DND-41 (cell line): ENCODE results near the gene C15orf40.

Experiments used
- ATAC-seq: fragments of 200-7000 bp; cut with Tn5 transposase; 3 replicates; pipeline ENCODE4 v1.9.1; 2021; ENCODE audit warnings: low read depth; ENCODE audit not compliant: insufficient read depth
- DNase-seq: peaks from one replicate; pipeline ENCODE4 v3.0.0-alpha.2; 2020
- H2AFZ ChIP-seq: 2 replicates; pipeline ENCODE4 v1.6.0; 2012; ENCODE audit warnings: low read depth, low read length
- H3K27ac ChIP-seq: 2 replicates; pipeline ENCODE4 v1.5.1; 2012; ENCODE audit warnings: low read length, inconsistent platforms
- H3K27me3 ChIP-seq: fragments of 200-600 bp; sonication (generic); 2 replicates; pipeline ENCODE4 v1.6.0; 2012; ENCODE audit warnings: low read length, mild to moderate bottlenecking, inconsistent platforms; ENCODE audit not compliant: insufficient read depth, poor library complexity
- H3K36me3 ChIP-seq: 2 replicates; pipeline ENCODE4 v1.5.1; 2012; ENCODE audit warnings: low read length, inconsistent platforms; ENCODE audit not compliant: insufficient read depth
- H3K4me1 ChIP-seq: 2 replicates; pipeline ENCODE4 v1.5.1; 2012; ENCODE audit warnings: mild to moderate bottlenecking, low read length; ENCODE audit not compliant: insufficient read depth
- H3K4me2 ChIP-seq: 2 replicates; pipeline ENCODE4 v1.6.0; 2012; ENCODE audit warnings: mild to moderate bottlenecking, moderate library complexity, low read length, inconsistent platforms; ENCODE audit not compliant: insufficient read depth
- H3K4me3 ChIP-seq, 2 experiments: fragments of 200-600 bp in 1 of 2; shearing (Covaris generic) in 1 of 2; 2 replicates each; pipeline ENCODE4 v1.5.1; 2012 to 2016; ENCODE audit warnings: inconsistent platforms in 2 of 2, low read length in 2 of 2, mild to moderate bottlenecking in 2 of 2, low read depth in 1 of 2, moderate library complexity in 1 of 2
- H3K79me2 ChIP-seq: 2 replicates; pipeline ENCODE4 v1.6.0; 2012; ENCODE audit warnings: low read length, inconsistent platforms; ENCODE audit not compliant: insufficient read depth
- H3K9ac ChIP-seq: 2 replicates; pipeline ENCODE4 v1.6.0; 2012; ENCODE audit warnings: low read depth, mild to moderate bottlenecking, inconsistent platforms, low read length, moderate library complexity
- H3K9me3 ChIP-seq: 2 replicates; pipeline ENCODE4 v1.5.1; 2012; ENCODE audit warnings: low read length, moderate library complexity, mild to moderate bottlenecking, inconsistent platforms; ENCODE audit not compliant: insufficient read depth, severe bottlenecking
- H4K20me1 ChIP-seq: 2 replicates; pipeline ENCODE4 v1.6.0; 2012; ENCODE audit warnings: low read length; ENCODE audit not compliant: insufficient read depth
- CTCF ChIP-seq: IDR thresholded peaks from 2 replicates; pipeline ENCODE4 v1.5.1; 2012; ENCODE audit warnings: borderline replicate concordance, low read length, moderate library complexity, mild to moderate bottlenecking; ENCODE audit not compliant: poor library complexity, severe bottlenecking; ENCODE audit errors: extremely low read depth
- EZH2 ChIP-seq: IDR thresholded peaks from 3 replicates; pipeline ENCODE4 v1.6.1; 2012; ENCODE audit warnings: borderline replicate concordance, low read depth, mild to moderate bottlenecking, moderate library complexity, low read length, inconsistent platforms; ENCODE audit not compliant: severe bottlenecking

The C15orf40 gene

GRCh38 chr15:82952158-82953081 lies 59.0 kb downstream of the C15orf40 start, which contains the start of gene HOMER2:
TSS of gene HOMER2 (minus strand) at chr15:82952720. CDS start at chr15:82952535, 185 bp downstream.
- H3K4me1 ChIP-seq = no peaks in the 10 kb centered on the region
- no peaks in the 10 kb centered on the region for H3K36me3 ChIP-seq
- H3K9me3 ChIP-seq = no peaks in the 10 kb centered on the region
- DNase-seq (no peak), ATAC-seq (no peak)
- no peaks in the 10 kb centered on the region; the same call in 1 of the 2 replicates for H4K20me1 ChIP-seq
- H2AFZ ChIP-seq = no peak within 1 kb of the TSS
- no peaks in the 10 kb centered on the region for H3K27me3 ChIP-seq
- H3K4me3 ChIP-seq = no peak within 1 kb of the TSS
- no peak within 1 kb of the TSS for H3K4me2 ChIP-seq
- H3K27ac ChIP-seq = no peak within 1 kb of the TSS
- no peaks in the 10 kb centered on the region for H3K79me2 ChIP-seq
- H3K9ac ChIP-seq = no peak within 1 kb of the TSS
- no peak for TF ChIP-seq EZH2
- no peak for TF ChIP-seq CTCF

GRCh38 chr15:82951472-82952157 lies 59.8 kb downstream of the C15orf40 start:
- no peak for ATAC-seq
- H3K4me3 ChIP-seq = no peak overlapping the region

GRCh38 chr15:82950746-82951370 lies 60.6 kb downstream of the C15orf40 start:
- ATAC-seq = no peak
- H4K20me1 ChIP-seq = no peaks in the 10 kb centered on the region; the same call in 1 of the 2 replicates
- no peak for TF ChIP-seq CTCF
- no peak for TF ChIP-seq EZH2
- no peaks in the 10 kb centered on the region for H3K27me3 ChIP-seq
- H3K9me3 ChIP-seq = no peaks in the 10 kb centered on the region
- no peaks in the 10 kb centered on the region for H3K36me3 ChIP-seq
- H3K79me2 ChIP-seq = no peaks in the 10 kb centered on the region
- no peak overlapping the region for H3K9ac ChIP-seq
- no peak overlapping the region for H3K4me3 ChIP-seq
- H3K27ac ChIP-seq = no peak overlapping the region
- no peak overlapping the region for H2AFZ ChIP-seq
- no peaks in the 10 kb centered on the region for H3K4me1 ChIP-seq
- no peak overlapping the region for H3K4me2 ChIP-seq
- DNase-seq = no peak

More at GRCh38 chr15:82951472-82952157, 59.8 kb downstream of the C15orf40 start:
- no peak for DNase-seq
- Histone ChIP-seq H3K4me2 (no peak overlapping the region), H3K27me3 (no peaks in the 10 kb centered on the region), H2AFZ (no peak overlapping the region), H3K36me3 (no peaks in the 10 kb centered on the region), H3K9me3 (no peaks in the 10 kb centered on the region), H3K27ac (no peak overlapping the region), H4K20me1 (no peaks in the 10 kb centered on the region; the same call in 1 of the 2 replicates), H3K4me1 (no peaks in the 10 kb centered on the region), H3K79me2 (no peaks in the 10 kb centered on the region), H3K9ac (no peak overlapping the region)
- TF ChIP-seq CTCF = no peak
- TF ChIP-seq EZH2 = no peak
